ENCODE measurements around the gene BNIP3.

GRCh38 chr10:131944976-131945695 is 36.6 kb downstream of the BNIP3 start:
- TF ChIP-seq EZH2phosphoT487 (IDR thresholded peaks at IDR 0.05; ENCODE audit: borderline replicate concordance, low read length), result no peak
- TF ChIP-seq CTCF (IDR thresholded peaks at IDR 0.05; ENCODE audit: low read depth, low read length, poor library complexity, severe bottlenecking), result no peak

Measured in DOHH2 (cell line).